HG02885 (cell line): ENCODE results near the gene PLEKHJ1.

Experiments
- ATAC-seq: cut with Tn5 transposase; IDR thresholded peaks from one replicate; pipeline ENCODE4 v1.9.1; 2021; ENCODE audit warnings: mild to moderate bottlenecking; ENCODE audit not compliant: unreplicated experiment, poor library complexity

Gene PLEKHJ1

GRCh38 chr19:2270423-2271233 is 34.5 kb upstream of the PLEKHJ1 start:
- no peak for ATAC-seq

DNA sequence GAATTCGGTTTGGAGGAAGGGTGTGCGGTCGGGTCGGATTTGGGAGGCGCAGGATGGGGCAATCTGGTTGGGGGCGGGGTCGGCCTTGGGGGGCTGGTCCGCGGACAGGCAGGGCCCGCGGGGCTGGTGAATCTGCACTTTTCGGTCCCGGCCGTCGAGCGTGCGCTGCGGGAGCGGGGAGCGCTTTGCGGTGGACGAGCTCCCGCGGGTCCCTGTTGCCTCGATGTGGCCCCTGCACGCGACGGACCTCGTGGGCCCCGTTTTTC is 34.0 kb upstream of the PLEKHJ1 start:
- no peak for ATAC-seq

- peak; percentile 74 for ATAC-seq
Measured at GRCh38 chr19:2269244-2270156, 33.4 kb upstream of the PLEKHJ1 start.

DNA sequence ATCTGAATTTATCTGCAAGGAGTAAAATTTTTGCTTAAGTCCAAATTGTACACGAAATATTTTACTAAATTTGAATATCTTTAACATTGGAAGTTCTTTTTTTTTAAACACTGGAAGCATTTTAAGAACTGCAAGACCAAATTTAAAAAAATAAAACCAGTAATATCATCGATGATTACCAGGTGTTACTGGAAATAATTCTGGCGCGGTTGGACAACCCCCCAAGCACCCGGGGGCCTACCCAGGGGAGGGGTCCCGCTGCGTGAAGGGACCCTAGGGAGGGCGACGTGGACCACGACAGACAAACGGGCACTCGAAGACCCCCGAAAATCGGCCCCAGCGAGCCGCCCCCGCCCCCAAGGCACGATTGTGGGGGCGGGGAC is 32.7 kb upstream of the PLEKHJ1 start:
- no peak for ATAC-seq

GRCh38 chr19:2268480-2268830 is 32.3 kb upstream of the PLEKHJ1 start:
- ATAC-seq, result no peak

DNA sequence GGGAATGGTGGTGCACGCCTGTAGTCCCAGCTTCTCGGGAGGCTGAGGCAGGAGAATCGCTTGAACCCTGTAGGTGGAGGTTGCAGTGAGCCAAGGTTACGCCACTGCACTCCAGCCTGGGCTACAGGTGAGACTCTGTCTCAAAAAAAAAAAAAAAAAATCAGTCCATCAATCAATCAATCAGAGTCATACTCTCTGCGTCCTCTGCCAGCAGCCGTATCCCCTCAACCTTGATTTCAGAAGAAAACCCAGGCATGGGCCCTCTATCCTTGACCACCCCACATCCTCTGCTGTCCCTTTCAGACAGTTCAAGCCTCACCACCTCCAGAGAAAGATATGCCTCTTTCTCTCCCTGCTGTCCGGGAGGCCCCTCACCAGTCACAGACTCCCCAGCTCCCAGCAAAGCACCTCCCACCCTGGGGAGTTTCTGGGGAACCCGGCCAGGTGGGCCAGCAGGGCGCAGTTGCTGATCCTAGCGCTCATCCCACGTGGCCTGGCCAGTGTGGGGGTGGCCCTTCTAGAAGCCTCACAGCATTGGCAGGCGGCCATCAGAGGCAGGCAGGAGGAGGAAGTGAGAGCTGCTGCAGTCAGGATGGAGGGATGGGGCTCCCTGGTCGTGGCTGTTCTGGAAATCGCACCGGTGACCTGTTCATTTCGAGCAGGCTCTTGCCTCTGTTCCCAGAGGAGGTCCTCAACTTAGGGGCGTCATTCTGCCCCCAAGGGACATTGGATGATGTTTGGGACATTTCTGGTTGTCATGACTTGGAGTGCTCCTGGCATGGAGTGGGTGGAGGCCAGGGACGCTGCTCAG is 30.3 kb upstream of the PLEKHJ1 start:
- peak; percentile 26 for ATAC-seq

DNA sequence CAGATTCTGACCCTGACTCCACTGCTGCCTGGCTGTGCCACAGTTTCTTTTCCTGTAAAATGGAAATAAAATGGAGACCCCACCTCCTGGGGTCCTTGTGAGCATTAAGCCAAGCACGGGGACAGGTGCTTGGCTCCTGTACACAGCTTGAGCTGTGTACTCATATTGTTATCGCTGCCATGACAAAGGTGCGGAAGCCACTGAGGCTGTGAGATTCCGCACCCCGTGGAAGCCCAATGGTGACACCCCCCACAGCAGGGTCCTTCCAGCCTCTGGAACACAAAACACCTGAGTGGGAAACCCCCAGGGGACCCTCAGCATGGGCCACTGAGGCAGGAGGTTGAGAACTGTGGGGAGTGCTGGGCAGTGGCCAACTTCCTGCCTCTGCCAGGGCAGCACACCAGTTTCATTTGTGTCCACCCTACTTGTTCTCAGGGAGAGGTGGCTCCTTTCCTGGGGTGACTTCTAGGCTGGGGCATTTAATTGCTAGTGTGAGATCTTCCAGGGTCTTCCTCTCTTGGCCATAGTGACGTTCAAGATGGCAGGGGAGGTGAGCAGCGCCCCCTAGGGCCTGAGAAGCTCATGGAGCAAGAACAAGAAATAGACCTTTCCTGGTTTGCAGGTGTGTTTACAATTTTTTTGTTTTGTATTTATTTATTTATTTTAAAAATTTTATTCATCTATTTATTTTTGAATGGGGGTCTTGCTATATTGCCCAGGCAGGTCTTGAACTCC is 25.5 kb upstream of the PLEKHJ1 start:
- ATAC-seq, result no peak

GRCh38 chr19:2260341-2260805 is 24.2 kb upstream of the PLEKHJ1 start:
- ATAC-seq, result no peak

DNA sequence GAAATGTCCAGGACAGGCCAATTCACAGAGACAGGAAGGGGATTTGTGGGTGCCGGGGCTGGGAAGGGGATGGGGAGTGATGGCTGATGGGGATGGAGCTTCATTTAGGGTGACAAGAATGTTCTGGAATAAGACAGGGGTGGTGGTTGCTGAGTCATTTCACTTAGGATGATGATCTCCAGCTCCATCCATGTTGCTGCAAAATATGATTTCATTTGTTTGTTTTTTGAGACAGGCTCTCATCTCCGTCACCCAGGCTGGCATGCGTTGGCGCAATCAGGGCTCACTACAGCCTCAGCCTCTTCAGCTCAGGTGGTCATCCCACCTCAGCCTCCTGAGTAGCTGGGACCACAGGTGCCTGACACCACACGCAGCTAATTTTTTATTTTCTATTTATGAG is 23.2 kb upstream of the PLEKHJ1 start:
- no peak for ATAC-seq

GRCh38 chr19:2255982-2256685 is 20.0 kb upstream of the PLEKHJ1 start, which contains the start of gene JSRP1:
TSS of gene JSRP1 (minus strand) at chr19:2256417. CDS start at chr19:2255314, 1,103 bp downstream.
- no peak for ATAC-seq

DNA sequence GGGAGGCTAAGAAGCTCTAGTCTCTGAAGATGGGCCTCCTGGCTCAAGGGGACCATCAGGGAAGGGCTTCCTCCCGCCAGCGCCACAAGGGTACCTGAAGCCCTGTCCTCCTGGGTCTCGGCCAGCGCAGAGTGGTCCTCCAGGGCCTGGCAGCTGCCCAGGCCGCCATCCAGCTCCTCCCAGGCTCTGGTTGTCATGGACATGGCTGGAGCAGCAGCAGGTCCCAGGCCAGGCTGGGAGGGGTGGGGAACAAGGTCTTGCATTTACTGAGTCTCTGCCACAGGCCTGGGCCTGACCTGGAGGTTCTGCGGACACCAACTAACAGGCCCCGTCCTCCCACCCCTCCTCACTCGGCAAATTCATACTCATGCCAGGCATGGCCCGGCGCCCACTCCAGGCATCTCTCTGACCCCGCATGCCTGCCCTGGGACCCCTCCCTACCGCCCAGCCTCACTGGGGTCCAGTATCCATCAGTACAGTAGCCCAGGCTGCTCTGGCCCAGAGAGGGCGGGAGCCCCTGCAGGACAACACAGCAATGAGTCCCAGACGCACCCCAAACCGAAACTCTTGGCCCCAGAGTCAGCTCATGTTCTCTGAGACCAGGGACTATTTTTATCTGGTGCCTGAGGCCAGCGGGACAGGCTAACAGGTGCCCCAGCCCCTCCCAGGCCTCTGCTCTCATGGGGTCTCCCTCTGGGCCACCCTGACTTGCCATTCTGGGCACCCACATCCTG is 19.1 kb upstream of the PLEKHJ1 start:
- ATAC-seq, result no peak

DNA sequence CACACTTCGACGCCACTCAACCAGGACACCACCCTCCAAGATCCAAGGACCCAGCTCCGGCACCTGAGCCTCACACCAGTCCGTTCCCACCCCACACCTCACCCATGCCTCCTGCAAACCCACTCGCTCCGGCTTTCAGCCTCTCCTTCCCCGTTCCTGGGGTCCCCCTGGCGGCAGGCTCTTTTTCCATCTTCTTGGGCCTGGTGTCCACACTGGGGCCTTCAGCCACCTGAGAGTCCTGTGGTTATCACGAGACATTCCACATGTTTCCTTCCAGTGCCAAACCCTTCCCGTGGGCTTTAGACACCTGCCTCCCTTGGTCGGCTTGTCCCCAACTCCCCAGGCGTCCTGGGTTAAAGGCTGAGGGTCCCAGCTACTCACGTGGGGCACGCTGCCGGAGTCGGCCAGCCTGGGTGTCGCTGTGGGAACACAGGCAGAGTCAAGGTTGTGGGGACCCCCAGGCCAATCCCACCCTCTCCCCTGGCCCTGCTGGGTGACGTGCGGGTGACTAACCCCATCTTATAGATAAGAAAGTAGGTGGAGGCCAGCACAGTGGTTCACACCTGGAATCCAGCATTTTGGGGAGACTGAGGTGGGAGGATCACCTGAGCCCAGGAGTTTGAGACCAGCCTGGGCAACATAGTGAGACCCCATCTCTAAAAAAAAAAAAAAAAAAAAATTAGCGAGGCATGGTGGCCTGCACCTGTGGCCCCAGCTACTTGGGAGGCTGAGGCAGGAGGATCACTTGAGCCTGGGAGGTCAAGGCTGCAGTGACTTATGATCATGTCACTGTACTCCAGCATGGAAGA is 18.1 kb upstream of the PLEKHJ1 start:
- ATAC-seq, result no peak

DNA sequence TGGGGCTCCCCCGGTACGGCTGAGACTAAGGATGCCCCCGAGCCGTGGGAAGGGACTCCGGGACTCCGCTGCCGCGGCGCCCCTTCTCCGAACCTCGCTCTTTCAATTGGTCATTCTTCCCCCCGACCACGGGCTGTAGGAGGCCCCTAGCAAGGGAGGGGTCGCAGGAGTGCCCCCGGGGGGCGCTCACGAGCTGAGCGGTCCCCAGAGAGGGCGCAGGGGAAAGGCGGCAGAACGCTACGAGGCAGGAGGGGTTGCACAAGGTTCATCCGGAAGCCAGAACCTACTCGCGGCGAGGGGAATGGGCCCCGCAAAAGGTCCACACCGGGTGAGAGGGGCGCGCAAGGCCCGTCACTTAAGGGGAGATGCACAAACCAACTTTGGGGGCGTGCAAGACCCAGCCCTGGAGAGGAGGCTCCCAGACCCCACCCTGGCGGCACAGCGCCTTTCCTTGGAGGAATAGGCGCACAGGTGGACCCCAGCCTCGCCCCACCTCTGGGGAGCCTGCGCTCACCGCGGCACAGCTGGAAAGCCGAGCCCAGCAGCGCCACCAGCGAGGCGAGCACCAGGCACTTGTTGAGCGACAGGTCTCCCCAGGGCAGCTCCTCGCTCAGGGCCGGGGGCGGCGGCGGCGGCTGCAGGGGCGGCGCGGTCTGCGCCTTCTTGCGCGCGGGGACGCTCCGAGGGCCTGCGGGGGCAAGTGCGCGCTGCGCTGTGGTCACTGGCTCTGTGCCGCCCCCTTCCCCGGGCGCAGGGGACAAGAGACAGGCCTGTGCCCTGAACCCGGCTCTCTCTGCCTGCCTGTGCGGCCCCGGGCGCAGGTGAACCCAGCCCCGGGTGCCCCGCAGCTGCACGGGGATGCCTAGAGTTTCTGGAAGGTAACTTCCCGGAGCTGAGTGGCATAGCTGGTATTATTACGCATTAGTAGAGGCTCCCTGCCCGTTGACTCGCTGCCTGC is 17.3 kb upstream of the PLEKHJ1 start:
- no peak for ATAC-seq

DNA sequence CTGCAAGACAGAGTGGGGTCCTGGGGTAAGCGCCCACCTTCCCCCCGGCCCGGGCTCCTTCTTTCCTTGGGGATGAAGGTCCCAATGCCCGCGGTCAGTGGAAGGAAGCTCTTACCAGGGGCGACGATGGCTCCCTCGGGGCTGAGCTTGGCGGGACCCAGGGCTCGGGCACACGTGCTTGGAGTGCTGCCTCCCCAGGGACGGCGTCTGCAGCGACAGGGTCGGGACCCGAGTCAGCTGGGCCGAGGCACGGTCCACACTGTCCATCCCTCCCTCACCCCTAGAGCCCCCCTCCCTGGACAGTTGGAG is 16.6 kb upstream of the PLEKHJ1 start:
- ATAC-seq, result no peak

DNA sequence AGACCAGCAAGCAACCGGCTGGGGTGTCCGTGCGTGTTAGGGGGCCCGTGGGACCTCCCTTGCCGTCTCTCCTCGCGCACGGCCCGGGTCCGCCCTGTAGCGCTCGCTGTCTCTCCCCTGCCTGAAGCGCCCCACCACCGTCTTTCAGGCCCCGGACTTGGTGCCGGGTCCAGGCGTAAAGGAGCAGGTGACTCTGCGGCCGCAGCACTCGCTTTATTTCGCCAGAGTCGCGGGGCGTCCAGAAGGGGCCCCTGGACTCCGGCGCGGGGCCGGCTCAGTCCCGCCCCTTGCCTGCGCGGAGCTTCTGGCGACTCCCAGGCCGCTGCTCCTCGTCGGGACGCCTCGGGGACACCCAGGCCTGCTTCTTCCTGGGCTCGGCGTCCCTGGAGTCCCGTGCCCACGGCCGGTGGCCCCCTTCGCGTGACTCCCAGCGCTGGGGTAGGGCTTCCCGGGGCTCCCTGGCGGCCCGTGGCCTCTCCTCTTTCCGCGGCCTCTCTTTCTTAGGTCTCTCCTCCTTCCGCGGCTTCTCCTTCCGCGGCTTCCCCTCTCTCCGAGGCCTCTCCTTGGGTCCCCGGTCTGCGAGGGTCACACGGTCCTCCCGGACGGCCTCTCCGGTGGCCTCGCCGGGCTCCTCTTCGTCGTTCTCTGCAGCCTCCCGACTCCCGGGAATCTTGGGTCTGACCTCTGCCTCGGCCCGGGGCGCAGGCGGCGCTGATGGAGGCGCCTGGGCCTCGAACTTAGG is 16.1 kb upstream of the PLEKHJ1 start:
- no peak for ATAC-seq
